ENCODE measurements around the gene MTCL3.
"Not testable (repeated sequence)": the region's sequence is repeated elsewhere in the genome, so short reads cannot be mapped to it uniquely, and the experiment has no call there.

The MTCL3 gene

DNA sequence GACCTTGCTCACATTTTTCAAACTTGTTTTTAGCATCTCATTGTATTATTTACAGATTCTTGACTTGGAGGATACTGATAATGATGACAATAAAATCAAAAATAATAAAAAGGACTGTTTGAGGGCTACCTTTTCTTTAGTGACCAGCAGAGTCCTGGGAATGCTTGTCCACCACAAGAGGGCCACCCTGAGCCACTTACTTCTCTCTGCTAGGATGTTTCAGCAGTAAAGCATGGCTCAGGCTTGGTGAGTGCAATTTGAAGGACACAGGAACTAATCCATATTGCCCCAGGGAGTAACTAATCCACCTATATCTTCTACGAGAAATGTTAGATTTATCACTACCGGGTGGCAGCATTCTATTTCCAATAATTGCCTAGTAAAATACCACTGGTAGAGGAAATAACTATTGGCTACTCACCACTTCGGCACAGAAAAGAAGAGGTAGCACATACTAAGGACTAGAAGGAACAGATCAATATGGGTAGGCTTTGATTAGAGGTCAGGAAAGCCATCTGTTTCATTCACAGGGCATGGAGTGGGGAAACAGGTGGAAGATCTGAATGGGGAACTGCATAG lies 54.2 kb downstream of the MTCL3 start:
- DNase-seq = peak; percentile 5 to 71 (median 23)

DNA sequence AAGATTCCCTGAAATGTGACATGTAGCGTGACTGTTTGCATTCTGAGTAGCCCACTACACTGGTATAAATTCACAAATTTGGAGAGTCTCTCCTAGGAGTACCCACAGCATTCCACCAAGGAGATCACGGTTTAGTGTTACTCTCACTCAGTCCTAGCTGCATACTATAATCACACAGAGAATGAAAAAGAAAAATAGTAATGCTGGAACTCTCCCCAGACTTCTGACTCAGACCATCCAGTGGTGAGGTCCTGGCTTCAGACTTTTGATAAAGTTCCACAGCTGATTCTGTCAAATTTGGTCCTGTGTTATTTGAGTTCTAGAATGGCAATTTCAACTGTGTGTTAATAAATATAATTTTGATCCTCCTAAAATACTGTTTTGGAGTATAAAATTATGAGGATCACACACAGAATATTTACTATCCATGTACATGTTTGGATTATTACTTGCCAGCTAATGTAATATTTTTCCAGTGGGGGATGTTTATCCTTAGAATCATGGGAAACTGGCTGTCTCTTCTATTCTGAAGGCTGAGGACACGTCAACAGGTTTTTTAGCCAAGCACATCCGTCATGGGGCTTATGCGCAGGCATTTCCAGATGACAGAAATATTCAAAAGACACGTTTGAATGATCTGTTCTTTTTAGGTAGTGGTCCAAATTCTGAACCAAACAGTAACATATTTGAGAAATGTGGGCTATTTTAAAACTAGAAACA lies 54.8 kb downstream of the MTCL3 start:
- DNase-seq = no peak

DNA sequence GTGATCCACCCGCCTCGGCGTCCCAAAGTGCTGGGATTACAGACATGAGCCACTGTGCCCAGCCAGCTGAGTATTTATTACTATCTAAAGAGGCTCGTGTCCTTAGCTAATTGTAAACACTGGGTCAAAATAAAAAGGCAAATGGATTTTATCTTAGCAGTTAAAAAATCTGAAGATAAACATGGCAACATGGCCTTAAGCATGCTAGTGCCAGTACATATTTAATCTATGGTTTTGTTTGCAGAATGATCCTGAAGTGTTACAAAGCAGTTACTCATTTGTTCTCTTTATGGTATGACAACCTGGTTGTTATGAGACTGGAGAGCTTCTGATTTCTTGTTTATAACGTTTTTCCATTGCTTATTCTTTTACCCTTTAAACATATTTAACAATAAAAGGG lies 56.1 kb downstream of the MTCL3 start:
- DNase-seq = peak in 1 of 3 experiments; percentile 17

DNA sequence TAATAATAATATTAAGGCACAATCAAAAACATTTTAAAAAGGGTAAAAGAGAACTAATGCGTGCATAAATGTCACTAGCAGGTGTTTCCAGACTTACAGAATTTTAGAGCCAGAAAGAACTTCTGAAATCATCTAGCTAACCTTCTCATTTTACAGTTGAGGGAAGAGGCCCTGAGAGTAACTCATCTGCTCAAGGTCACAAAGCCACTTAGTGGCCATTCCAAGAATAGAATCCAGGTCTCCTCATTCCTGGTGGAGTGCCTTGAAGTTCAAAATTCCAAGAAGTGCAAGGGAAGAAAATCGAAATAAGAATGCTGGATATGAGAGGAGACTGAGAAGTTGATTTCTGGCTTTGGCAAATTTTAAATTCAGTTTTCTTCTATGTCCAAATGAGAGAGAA lies 56.8 kb downstream of the MTCL3 start:
- DNase-seq = no peak

DNA sequence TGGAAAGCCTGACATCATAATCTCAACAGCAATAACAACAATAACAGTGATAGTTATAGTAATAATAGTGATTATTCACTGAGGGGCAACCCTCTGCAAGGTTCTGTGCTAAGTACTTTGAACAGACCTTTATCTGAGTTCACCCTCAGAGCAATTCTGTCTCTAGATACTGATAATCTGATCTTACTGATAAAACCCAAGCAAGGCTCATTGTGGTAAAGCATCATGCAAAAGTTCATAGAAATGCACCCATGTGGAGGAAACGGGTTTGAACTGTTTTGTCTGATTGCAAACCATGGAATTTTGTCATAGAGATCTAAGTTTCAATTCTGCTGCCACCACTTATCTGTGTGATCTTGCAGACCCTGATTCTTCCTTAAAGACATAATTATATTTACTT lies 58.7 kb downstream of the MTCL3 start:
- no peak for DNase-seq

DNA sequence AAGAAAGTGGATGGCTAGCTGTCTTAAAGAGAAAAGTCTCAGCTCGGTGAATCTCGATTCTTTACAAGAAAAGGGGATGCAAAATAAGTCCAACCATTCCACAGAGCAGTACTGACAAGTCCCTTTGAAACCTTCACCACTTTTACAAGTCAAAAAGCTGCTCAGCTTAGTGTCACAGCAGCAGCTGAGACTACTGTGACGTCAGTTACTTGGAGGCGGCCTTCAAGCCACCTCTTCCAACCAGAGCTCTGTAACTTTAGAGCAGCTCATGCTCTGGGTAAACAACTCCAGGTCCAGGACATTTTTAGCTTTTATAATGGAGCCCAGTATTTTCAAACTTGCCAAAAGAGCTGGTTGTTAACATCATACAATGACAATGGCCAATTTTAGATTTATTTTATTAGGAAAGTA lies 59.9 kb downstream of the MTCL3 start, which contains the start of gene KIAA0408:
TSS of gene KIAA0408 (minus strand) at position 159 of the 411 bp plus-strand sequence. CDS start 5,408 bp downstream, outside the sequence.
- DNase-seq = peak in 1 of 3 experiments; percentile 12

DNA sequence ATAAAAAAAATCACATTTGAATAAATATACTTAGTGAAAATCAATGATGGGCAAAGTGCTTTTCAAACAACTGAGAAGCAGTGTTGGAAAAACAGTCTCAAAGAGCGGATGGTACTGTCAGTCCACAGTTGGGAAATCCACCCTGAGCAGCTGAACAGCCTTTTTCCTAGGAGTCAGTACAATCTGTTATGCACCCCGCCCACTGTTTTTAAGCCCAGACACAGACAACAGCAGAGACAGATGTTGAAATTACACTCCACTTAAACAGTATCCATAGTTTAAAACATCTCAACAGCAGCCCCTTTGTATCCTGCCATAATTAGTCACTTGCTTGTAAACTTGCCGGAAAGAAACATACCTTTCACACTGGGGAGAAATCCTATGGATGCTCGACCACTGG lies 60.3 kb downstream of the MTCL3 start:
- no peak for DNase-seq

DNA sequence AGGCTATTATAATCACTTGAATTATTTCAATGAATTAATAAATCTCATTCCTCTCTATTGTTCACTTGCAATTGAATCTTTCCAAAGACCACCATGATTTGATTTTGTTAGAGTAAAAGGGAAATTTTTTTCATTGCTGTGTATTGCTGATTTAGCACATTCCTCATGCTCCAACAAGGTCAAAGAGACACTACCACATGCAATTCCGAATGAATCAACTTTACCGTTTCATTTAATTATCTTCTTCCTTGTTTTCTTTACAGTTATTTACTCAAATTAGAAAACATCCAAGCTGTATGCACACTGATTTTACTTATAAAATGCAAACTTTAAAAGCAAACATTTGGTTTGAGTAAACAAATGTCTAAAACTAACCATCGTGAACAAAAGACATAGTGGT lies 60.9 kb downstream of the MTCL3 start:
- DNase-seq = no peak

DNA sequence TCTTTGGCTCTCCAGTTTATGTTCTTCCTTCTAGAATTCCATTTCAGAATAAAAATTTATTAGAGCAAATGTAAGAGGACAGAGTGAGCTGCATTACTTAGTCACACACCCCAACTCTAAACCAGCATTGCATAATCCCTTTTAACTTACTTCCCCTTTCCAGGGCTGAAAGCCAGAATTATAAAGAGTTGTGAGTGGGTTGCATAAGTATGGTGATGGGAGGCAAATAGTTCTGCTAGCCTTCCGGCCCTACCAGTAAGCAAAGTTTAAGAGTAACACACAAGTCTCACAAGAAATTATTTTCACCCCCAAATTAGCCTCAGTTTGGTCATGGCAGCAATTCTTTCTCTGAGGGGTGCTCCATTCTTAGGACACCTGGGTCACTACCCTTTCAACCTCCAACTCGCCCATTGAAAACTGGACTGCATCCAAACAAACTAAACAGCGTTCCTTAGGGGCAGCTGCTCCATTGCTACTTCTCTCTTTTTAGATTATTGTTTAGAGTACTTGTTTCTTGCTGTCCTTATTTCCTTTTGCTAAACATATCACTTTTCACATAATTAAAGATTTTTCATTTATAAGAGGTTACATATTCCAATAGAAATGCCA lies 61.6 kb downstream of the MTCL3 start:
- no peak for DNase-seq

DNA sequence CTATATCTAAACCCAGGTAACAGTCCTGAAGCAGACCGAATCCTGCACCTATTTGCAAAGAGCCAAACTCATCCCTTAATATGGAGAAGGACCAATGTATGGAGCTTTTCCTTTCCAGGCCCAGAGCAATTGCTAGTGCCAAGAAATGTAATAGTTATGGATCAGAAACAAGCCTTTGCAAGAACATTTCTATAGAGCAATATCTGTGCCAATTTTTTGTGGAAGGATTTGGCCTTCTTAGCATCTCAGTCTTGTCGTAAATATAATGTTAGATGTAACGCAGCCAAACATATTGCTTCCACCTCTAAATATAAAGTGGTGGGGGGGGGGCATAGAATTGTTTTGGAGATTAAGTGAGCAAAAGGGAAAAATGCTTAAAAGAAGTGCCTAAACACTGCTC lies 62.7 kb downstream of the MTCL3 start:
- DNase-seq = no peak

DNA sequence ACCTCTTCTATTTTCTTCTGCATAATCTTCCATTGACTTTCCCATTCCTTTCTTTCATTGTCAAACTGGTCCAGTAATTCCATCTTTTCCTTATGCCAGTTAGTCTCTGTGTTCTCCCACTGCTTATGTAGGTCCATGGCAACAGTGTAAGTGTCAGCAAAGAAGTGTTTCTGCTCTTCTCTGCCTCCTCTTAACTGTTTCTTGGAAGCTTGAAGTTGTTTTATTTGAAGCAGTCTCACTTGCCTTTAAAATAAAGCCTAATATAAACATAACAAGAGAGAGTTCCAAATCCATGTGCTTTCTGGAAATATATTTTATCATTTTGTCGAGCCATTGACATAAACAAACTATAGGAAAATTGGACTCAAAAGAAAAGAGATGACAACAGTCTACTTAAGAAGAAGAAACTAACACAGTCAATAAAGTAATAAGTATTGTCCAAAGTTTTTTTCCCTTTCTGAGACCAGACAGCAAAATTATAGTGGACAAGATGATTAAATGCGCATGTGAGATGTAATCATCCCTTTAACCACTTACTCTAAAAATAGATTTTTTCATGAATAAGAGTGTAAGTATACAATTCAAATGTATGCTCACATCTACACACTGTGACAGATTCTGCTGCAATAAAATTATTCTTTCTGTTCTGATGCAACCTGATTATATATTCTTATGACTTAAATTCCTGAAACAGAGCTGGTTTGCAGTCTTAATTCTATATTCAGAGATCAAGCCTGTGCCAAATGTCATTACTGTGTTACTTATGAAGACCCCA lies 65.1 kb downstream of the MTCL3 start:
- peak in 1 of 3 experiments; percentile 21 for DNase-seq

DNA sequence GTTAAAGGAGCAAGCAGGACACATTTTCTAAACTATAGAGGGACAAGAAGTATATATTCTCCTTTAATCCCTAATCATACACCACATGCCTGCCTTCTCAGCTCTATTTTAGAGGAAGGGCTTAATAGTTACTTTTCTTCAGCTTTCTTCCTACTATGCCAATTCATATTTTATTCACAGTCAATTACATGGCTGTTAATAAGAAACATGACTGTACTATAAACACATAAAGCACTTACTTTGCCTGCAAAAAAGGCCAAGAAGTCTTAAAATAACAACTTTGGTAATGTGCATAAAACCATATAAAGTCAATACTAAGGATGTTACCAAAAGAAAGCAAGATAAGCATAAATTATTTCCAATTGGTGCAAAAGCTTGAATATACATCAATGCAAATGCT lies 66.3 kb downstream of the MTCL3 start:
- DNase-seq = no peak

DNA sequence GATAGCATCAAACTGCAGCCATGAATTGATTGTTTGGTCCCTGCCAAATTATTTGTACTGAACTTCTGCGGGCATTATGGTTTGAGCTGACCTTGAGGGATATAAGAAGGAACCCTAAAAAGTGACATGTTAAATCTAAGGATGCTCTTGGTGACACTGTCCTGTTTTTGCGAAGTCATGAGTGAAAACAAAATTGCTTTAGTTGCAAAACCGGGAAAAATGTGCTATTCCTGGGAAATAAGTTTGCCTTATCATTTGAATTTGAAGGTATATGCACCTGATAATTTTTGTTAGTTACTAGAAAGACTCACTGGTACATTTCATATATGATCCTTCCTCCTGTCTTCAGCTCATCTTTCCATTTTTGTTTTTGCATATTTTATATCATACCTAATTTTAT lies 67.7 kb downstream of the MTCL3 start:
- no peak for DNase-seq

DNA sequence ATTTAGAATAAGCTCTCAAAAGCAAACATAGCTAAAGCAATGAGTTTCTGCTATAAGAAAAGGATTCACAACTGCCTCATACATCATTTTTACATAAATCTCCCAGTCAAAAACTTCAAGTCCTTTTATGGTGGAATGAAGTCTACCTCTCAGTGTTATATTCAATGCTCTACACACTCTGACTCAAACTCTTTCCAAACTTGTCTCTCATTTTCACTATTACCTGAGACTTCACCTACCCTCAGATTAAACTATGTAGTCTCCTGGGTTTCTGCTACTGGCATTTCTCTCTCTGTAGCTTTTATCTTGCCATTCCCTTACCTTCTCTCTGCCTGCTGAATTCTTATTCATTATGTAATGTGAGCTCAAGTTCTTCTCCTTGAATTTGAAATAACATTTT lies 71.4 kb downstream of the MTCL3 start:
- DNase-seq = no peak

DNA sequence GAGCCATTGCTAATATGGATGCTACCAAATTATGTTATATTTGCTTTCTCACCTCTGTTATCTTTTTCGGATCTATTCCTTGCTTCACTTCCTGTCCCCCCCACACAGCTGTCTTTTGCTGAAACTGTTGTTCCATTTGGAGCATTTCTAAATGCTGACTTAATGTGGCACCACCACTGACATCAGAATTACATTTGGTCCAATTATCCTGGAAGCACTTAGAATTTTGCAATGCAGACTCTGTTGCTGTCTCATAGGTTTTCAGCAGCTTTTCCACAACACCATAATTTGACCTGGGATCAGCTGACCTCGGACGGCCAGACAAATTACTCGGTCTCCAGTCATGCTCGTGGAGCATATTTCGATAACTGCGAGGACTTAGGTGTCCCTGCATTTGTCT lies 72.8 kb downstream of the MTCL3 start:
- DNase-seq = no peak

DNA sequence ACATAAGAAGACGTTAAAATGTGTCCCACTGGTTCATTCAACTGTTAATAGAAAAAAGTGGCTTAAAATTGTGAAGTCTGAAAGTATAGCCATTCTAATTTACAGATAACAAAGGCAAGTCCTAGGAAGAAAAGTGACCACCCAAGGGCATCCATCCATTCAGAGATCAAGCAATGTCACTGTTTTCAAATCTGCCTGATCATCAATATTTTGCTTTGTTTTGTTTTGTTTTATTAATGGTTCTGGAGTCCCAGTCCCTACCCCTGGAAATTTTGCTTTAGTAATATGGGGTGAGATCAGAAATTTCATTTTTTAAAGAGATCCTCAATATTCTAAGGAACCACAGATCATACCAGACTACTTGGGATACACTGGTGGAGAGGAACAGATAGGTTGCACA lies 77.3 kb downstream of the MTCL3 start:
- DNase-seq = no peak

DNA sequence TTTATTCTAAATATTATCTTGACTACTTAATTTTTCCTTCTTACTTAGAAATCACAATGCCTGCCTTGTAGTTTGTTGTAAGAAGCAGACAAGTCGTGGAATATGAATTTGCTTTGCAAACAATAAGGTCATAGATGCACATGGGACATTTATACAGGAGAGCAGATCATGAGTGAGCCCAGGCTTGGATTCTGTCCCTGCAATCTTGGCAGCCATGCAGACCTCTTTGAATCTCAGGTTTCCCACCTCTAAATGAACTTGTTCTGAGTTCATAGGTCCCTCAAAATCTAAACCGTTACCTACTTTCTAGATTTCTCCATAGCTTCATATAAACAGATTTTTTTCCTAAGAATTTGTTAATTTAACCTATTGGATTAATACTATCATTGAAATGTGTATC lies 79.4 kb downstream of the MTCL3 start:
- DNase-seq = no peak

DNA sequence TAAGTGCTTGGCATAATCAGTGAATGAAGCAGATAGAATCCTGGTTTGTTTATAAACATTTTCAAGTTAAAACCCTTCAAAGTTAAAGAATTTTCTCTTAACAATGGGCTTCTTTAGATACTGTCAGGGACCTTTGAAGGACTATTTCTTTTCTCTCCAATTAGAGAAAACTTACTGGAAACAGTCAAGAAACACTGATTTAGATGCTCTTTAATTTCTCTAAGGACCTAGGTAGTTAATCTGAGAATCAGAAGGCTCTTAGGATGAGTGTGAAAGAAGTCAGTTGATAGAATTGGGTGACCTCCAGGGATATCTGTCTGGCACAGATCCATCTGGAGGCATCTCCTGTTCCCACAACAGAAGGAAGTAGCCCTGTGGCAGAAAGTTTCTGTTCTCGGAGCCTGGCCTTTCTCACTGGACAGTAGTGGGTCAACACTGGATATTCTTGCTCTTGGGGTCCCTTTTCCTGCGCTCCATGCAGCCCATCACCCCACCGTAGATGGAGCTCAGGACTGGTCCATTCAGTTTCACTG lies 82.5 kb downstream of the MTCL3 start:
- no peak for DNase-seq

DNA sequence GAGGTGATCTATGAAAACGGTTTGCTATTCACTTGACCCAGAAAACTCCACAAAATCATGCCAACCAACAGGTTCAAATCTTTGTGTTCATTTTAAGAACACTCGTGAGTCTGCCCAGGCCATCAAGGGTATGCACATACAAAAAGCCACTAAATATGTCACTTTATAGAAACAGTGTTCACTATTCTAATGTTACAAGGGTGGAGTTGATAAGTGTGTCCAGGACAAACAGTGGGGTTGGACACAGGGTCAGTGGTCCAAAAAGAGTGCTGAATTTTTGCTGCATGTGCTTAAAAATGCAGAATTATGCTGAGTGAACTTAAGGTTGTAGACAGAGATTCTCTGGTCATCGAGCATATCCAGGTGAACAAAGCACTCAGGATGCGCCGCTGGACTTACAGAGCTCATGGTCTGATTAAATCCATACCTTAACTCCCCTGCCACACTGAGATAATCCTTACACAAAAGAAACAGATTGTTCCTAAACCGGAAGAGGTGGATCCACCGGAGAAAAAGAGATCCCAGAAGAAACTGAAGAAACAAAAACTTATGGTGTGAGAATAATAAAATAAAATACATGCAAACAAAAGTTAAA lies 83.4 kb downstream of the MTCL3 start:
- no peak for DNase-seq

DNA sequence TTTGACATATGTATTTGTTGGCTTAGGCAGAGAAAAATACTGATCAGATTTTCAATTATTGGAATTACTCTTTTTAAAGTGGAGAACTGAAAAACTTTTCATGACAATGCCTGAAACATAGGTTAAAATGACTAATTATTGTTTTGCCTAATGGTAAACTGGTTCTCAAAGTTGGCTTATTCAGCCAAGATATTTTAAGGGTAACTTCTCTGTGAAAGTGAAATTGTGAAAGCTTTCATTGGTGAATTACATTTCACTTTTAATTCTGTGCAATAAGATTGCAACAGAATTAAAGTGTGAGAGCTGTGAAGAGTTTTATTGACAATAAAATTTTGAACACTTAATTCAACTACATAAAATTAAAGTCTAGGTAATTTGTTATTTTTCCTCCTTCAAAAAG lies 84.5 kb downstream of the MTCL3 start:
- no peak for DNase-seq

DNA sequence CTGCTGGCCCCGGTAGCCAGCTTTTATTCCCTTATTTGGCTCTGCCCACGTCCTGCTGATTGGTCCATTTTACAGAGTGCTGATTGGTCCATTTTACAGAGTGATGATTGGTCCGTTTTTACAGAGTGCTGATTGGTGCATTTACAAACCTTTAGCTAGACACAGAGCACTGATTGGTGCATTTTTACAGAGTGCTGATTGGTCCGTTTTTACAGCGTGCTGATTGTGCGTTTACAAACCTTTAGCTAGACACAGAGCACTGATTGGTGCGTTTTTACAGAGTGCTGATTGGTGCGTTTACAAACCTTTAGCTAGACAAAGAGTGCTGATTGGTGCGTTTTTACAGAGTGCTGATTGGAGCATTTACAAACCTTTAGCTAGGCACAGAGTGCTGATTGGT lies 90.6 kb downstream of the MTCL3 start:
- not testable (repeated sequence) for DNase-seq

DNA sequence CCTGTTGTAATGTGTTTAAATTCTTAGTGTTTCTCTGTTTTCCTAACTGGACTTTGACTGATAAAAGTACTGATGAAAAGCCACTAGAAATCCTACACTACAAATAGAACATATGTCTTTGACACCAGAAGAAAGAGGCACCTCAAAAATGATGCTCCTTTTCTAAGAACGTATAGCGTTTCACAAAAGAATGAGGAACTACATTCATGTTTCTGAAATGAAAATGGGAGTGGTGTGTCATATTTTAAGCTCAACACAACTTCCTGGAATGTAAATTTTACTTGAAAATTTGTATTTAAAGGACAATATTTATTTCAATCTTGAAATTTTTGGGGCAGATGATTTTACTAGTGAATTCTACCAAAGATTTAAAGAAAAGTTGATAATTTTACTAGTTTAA lies 95.2 kb downstream of the MTCL3 start:
- DNase-seq = no peak
